ENCODE data around the gene GUCY2D.

The GUCY2D gene

GRCh38 chr17:8062435-8062806, 60.0 kb downstream of the GUCY2D start:
- Histone ChIP-seq H3K27ac (ENCODE audit: low read depth, low read length, poor library complexity, severe bottlenecking) (no peak overlapping the region), H3K9me2 (ENCODE audit: low read depth, low read length) (no peaks in the 10 kb centered on the region), H3F3A (ENCODE audit: insufficient read depth, low read length) (no peaks in the 10 kb centered on the region), H3K9ac (ENCODE audit: low read length) (no peak overlapping the region), H3K4me3 (ENCODE audit: low read depth, low read length, poor library complexity, severe bottlenecking) (no peak overlapping the region), H3K4me2 (ENCODE audit: low read length) (no peak overlapping the region), H3K36me3 (ENCODE audit: insufficient read depth, low read length) (no peaks in the 10 kb centered on the region), H3K27me3 (ENCODE audit: insufficient read depth, low read length) (no peaks in the 10 kb centered on the region), H3K4me1 (ENCODE audit: insufficient read depth, low read length, severe bottlenecking) (peaks cover 6% of the 10 kb centered on the region), H4K20me1 (ENCODE audit: insufficient read depth, low read length) (no peaks in the 10 kb centered on the region), H3K79me2 (ENCODE audit: insufficient read depth, low read length) (no peaks in the 10 kb centered on the region), H2AFZ (ENCODE audit: low read length) (no peak overlapping the region), H3K9me3 (ENCODE audit: low read length) (no peaks in the 10 kb centered on the region)
- TF ChIP-seq EZH2 (IDR thresholded peaks at IDR 0.05; ENCODE audit: borderline replicate concordance, low read length) = no peak
- TF ChIP-seq CTCF (IDR thresholded peaks at IDR 0.05; ENCODE audit: low read length) = no peak

- H4K20me1 ChIP-seq (ENCODE audit: insufficient read depth, low read length) = no peaks in the 10 kb centered on the region
- no peak overlapping the region for H3K27ac ChIP-seq (ENCODE audit: low read depth, low read length, poor library complexity, severe bottlenecking)
- no peak overlapping the region for H2AFZ ChIP-seq (ENCODE audit: low read length)
- H3K4me1 ChIP-seq (ENCODE audit: insufficient read depth, low read length, severe bottlenecking) = peaks cover 1% of the 10 kb centered on the region
- no peaks in the 10 kb centered on the region for H3K36me3 ChIP-seq (ENCODE audit: insufficient read depth, low read length)
- no peak overlapping the region for H3K4me2 ChIP-seq (ENCODE audit: low read length)
- no peak overlapping the region for H3K9ac ChIP-seq (ENCODE audit: low read length)
- H3K4me3 ChIP-seq (ENCODE audit: low read depth, low read length, poor library complexity, severe bottlenecking) = no peak overlapping the region
- no peaks in the 10 kb centered on the region for H3K9me3 ChIP-seq (ENCODE audit: low read length)
- TF ChIP-seq CTCF (IDR thresholded peaks at IDR 0.05; ENCODE audit: low read length) = no peak
- no peak for TF ChIP-seq EZH2 (IDR thresholded peaks at IDR 0.05; ENCODE audit: borderline replicate concordance, low read length)
- no peaks in the 10 kb centered on the region for H3K27me3 ChIP-seq (ENCODE audit: insufficient read depth, low read length)
- H3K79me2 ChIP-seq (ENCODE audit: insufficient read depth, low read length) = no peaks in the 10 kb centered on the region
- H3F3A ChIP-seq (ENCODE audit: insufficient read depth, low read length) = no peaks in the 10 kb centered on the region
- H3K9me2 ChIP-seq (ENCODE audit: low read depth, low read length) = no peaks in the 10 kb centered on the region
These were observed 60.5 kb downstream of the GUCY2D start for GRCh38 chr17:8062807-8063483.

- Histone ChIP-seq H3K4me3 (ENCODE audit: low read depth, low read length, poor library complexity, severe bottlenecking) (no peak overlapping the region), H2AFZ (ENCODE audit: low read length) (no peak overlapping the region), H3K9me2 (ENCODE audit: low read depth, low read length) (no peaks in the 10 kb centered on the region), H4K20me1 (ENCODE audit: insufficient read depth, low read length) (no peaks in the 10 kb centered on the region), H3K9me3 (ENCODE audit: low read length) (no peaks in the 10 kb centered on the region), H3K27me3 (ENCODE audit: insufficient read depth, low read length) (no peaks in the 10 kb centered on the region), H3K79me2 (ENCODE audit: insufficient read depth, low read length) (no peaks in the 10 kb centered on the region), H3K4me1 (ENCODE audit: insufficient read depth, low read length, severe bottlenecking) (no peaks in the 10 kb centered on the region), H3K27ac (ENCODE audit: low read depth, low read length, poor library complexity, severe bottlenecking) (no peak overlapping the region), H3F3A (ENCODE audit: insufficient read depth, low read length) (no peaks in the 10 kb centered on the region), H3K36me3 (ENCODE audit: insufficient read depth, low read length) (no peaks in the 10 kb centered on the region), H3K4me2 (ENCODE audit: low read length) (no peak overlapping the region), H3K9ac (ENCODE audit: low read length) (no peak overlapping the region)
- TF ChIP-seq CTCF (IDR thresholded peaks at IDR 0.05; ENCODE audit: low read length) (no peak), EZH2 (IDR thresholded peaks at IDR 0.05; ENCODE audit: borderline replicate concordance, low read length) (no peak)
These were observed 61.5 kb downstream of the GUCY2D start for GRCh38 chr17:8063761-8064534.
